ENCODE data around the gene SCAI.
"Not testable (repeated sequence)": the region's sequence is repeated elsewhere in the genome, so short reads cannot be mapped to it uniquely, and the experiment has no call there.

Gene SCAI

DNA sequence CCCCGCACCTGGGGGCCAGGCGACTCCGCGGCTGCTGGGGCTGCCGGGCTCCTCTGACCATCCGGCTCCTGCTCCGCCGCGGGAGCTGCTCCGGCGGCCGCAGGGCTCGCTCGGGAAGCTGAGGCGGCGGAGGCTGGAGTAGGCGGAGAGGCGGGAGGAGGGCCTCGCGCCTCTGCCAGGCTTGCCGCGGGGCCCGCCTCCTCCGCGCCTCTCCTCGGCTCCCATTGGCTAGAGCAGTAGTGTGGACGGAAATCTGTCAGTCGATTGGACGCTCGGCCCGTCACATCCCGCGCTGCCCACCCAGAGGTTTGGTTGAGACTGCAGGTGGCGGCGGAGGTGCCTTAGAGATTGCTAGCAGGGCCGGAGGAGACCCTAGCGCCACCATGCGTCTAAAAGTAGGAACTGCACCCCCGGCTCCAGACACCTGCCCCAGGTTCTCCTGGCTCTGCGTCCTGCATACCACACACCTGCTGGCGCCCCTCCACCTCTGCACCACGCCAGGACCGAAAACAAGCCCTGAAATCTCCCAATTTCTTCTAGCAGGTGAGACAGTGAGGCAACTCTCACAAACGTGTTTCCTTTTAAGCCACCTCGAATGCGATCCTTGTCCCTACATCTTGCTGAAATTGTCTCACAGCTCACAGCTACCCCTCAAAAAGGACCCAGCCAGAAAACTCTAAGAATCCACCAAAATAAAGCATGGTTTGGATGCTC is at the start of gene SCAI:
TSS of gene SCAI (minus strand) at position 152 of the 714 bp plus-strand sequence. CDS start at position 61, 91 bp downstream.
- DNase-seq: peak; percentile 99

GRCh38 chr9:125190361-125190801 is 47.1 kb upstream of the SCAI start:
- no peak for DNase-seq

- DNase-seq: peak; percentile 95
Measured at GRCh38 chr9:125189361-125190289, 46.3 kb upstream of the SCAI start, which contains the start of gene PPP6C. TSS of gene PPP6C (minus strand) at chr9:125189803. CDS start at chr9:125189718, 85 bp downstream.

DNA sequence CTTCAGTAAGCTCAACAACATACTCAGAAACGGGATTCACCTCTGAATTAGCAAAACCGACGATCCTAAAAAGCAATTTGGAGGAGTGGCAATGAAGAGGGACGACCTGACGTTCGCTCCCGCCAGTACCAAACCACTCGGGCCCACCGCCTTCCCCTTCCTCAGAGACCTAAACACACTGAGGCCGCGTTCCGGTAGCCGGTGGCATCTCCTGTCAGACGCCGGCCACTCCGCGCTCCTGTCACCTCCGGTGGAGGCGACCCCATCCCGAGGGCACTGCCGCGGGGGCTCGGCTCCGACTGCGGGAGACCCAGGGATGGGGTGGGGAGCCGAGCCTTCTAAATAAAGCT is 45.7 kb upstream of the SCAI start:
- peak; percentile 11 for DNase-seq

DNA sequence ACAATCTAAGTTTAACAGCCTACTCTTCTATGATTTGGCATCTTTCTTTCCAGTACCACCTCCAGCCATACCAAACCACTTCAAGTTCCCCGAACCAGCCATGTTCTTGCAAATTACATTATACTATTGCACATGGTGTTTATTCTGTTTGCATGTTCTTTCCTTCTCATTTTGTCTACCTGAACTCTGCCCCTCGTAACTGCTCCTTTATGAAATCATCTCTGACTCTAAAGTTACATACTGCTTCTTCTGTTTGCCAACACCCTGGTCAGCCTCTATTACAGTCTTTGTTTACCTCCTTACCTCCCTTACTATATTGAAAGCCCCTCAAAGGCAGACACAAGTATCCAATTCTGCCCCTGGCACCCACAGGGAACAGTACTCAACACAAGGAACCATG is 40.2 kb upstream of the SCAI start:
- no peak for DNase-seq

- no peak for DNase-seq
Measured at GRCh38 chr9:125183054-125183453, 39.7 kb upstream of the SCAI start.

- not testable (repeated sequence) for DNase-seq
Measured at GRCh38 chr9:125181756-125182155, 38.4 kb upstream of the SCAI start.

DNA sequence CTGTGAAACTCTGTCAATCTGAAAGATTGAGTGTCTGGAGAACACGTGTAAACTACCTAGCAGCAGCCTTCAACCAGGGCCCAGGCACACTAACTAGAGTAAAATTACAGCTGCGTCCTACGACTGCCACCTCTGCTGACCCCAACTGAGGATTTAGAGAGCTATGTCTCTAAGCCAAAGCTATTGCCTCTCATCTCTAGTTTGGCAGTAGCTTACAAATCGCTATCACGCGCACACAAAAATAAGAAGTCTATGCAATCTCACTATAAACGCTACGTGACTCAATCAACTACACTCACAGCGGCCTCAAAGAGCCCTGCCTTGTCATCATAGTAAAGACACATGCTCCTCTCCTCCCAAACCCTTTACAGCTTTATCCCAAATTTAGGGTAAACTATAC is 37.5 kb upstream of the SCAI start:
- DNase-seq: no peak

- not testable (repeated sequence) for DNase-seq
Measured at GRCh38 chr9:125179776-125180175, 36.4 kb upstream of the SCAI start.

DNA sequence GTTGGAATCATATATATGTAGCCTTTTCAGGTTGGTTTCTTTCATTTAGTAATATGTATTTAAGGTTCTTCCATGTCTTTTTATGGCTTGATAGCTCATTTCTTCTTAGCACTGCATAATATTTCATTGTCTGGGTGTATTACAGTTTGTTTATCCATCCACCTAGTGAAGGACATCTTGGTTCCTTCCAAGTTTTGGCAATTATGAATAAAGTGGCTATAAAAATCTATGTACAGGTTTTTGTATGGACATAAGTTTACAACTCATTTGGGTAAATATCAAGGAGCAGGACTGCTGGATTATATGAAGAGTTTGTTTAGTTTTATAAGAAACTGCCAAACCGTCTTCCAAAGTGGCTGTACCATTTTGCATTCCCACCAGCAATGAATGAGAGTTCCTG is 34.6 kb upstream of the SCAI start:
- no peak for DNase-seq

GRCh38 chr9:125176636-125177035 is 33.3 kb upstream of the SCAI start:
- no peak for DNase-seq

GRCh38 chr9:125172031-125172755 is 28.9 kb upstream of the SCAI start:
- DNase-seq: no peak

GRCh38 chr9:125169895-125170294 is 26.6 kb upstream of the SCAI start:
- DNase-seq: no peak

GRCh38 chr9:125166762-125167161 is 23.4 kb upstream of the SCAI start:
- DNase-seq: no peak

- DNase-seq: not testable (repeated sequence)
Measured at GRCh38 chr9:125162891-125163290, 19.6 kb upstream of the SCAI start.

DNA sequence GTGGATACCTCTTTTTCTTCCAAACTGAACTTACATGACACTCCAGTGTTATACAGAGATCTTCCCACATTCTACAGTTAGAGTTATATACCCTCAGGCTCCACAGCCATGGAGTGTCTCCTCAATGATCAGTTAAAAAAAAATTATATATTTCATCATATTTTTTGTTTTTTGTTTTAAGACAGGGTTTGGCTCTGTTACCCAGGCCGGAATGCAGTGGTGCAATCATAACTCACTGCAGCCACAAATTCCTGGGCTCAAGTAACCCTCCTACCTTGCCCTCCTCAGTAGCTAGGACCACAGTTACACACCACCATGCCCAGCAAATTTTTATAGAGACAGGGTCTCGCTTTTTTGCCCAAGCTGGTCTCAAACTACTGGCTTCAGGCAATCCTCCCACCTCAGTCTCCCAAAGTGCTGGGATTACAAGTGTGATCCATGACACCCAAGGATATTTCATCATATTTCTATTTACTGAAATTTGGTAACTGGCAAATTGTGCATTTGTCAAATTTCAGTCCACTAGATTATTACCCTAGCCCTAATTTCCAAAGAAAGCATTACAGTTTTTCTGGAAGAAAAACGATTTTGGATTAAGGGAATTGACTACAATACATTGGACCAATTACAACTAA is 18.1 kb upstream of the SCAI start:
- DNase-seq: no peak

- no peak for DNase-seq
Measured at GRCh38 chr9:125160750-125161149, 17.4 kb upstream of the SCAI start.

DNA sequence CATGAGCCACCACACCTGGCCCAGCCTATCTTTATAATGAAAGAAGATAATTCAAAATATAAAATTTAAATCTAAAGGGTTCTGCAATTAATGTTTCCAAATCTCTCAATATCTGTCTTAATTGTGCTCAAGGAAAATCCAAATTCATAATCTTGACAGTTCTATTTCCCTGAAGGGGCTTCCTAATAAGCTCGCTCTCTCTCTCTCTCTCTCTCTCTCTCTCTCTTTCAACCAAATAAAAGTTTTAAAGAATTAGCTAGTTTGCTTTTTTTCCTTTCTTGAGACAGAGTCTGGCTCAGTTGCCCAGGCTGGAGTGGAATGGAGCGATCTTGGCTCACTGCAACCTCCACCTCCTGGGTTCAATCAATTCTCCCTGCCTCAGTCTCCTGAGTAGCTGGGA is 13.2 kb upstream of the SCAI start:
- DNase-seq: no peak

DNA sequence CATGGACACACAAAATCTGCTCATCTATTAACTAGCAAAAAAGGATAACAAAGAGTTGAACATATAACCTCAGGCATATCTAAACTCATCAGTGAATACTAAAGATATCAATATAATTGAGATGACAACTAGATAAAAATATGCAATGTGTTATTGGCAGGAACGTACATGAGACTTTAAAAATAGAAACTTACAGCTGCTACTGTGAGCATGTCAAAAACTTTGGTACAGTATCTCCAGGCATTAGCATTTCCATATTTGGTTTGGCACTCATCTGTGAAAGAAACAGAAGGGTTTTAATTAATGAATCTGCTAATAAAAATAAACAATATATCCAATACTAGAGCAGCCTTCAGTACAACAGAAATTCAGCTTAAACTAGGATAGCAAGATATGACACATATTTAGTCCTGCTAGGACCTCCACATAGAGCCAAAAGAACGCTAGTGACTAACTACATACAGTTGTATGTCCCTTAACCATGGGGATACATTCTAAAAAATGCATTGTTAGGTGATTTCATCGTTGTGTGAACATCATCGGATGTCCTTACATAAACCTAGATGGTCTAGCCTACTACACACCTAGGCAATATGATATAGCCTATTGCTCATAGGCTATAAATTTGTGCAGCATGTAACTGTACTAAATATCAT is 10.5 kb upstream of the SCAI start:
- no peak for DNase-seq

DNA sequence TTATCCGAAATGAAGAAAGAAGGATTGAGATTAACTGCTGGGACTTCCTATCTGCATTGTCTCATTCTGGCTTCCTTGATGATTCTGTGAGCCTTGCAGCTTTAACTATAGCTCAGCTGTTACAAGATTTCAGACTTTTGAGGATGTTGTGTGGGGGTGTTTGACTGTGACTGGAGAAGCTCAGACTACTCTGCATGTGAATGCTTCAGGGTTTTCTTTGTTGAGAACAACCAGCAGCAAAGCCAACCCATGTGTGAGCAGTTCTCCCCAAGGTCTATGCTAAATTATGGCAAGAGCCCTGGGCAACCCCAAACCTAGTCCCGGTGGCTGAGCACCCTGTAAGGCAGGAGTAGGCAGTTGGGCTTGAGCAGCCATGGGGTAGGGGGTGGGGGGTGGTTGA is 8.4 kb upstream of the SCAI start:
- DNase-seq: no peak

DNA sequence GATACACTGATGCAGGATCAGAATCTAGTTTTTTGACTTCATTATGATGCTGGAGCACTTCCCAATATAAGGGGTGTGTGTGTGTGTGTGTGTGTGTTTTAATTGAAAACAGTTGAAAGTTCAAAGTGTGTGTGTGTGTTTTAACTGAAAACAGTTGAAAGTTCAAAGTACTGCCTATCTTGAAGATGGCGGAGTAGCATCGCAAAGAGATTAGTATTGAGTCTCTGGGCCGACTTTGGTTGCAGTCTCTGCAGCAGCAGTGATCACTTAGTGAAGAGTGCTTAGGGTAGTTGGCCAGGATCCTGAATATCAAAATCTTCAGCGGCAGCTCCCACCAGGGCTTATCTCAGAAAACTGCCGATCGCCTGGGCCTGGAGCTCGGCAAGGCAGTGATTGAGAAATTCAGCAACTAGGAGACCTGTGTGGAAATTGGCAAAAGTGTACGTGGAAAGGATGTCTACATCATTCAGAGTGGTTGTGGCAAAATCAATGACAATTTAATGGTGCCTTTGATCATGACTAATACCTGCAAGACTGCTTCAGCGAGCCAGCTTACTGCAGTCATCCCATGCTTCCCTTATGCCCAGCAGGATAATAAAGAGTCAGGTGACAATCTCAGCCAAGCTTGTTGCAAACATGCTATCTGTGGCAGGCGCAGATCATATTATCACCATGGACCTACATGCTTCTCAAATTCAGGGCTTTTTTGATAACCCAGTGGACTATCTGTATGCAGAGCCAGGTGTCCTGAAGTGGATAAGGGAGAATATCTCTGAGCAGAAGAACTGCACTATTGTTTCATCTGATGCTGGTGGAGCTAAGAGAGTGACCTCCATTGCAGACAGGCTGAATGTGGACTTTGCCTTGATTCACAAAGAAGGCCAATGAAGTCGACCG is 7.3 kb upstream of the SCAI start:
- no peak for DNase-seq

All from CD4-positive, alpha-beta T cell treated with Interleukin-4 for 4 hours (primary cell).